MM.1S (cell line): ENCODE results near the gene HSPA12B.

Source experiments
- DNase-seq: peaks from one replicate; pipeline ENCODE4 v3.0.0-alpha.2; 2015
- H2AFZ ChIP-seq: fragments of 300-600 bp; sonication (generic); 2 replicates; pipeline ENCODE4 v1.6.0; 2016; ENCODE audit warnings: antibody characterized with exemption, low read length
- H3F3A ChIP-seq: fragments of 300-600 bp; sonication (generic); 2 replicates; pipeline ENCODE4 v1.6.1; 2016; ENCODE audit warnings: mild to moderate bottlenecking, antibody characterized with exemption, low read length, moderate library complexity, mixed read lengths; ENCODE audit not compliant: insufficient read depth
- H3K27ac ChIP-seq: fragments of 300-600 bp; sonication (generic); 2 replicates; pipeline ENCODE4 v1.5.1; 2016; ENCODE audit warnings: mild to moderate bottlenecking, low read length
- H3K27me3 ChIP-seq: fragments of 300-600 bp; sonication (generic); replicated peaks from 2 replicates; pipeline ENCODE4 v1.6.0; 2016; ENCODE audit warnings: low read length; ENCODE audit not compliant: insufficient read depth
- H3K36me3 ChIP-seq: fragments of 300-600 bp; sonication (generic); replicated peaks from 2 replicates; pipeline ENCODE4 v1.6.1; 2016; ENCODE audit warnings: mild to moderate bottlenecking, low read length, mixed read lengths; ENCODE audit not compliant: insufficient read depth
- H3K4me1 ChIP-seq: fragments of 300-600 bp; sonication (generic); 2 replicates; pipeline ENCODE4 v1.6.1; 2016; ENCODE audit warnings: low read length, mixed read lengths
- H3K4me2 ChIP-seq: fragments of 300-600 bp; sonication (generic); 2 replicates; pipeline ENCODE4 v1.6.0; 2016; ENCODE audit warnings: low read depth, low read length
- H3K4me3 ChIP-seq: fragments of 300-600 bp; sonication (generic); 2 replicates; pipeline ENCODE4 v1.5.1; 2016; ENCODE audit warnings: low read length, mixed read lengths
- H3K79me2 ChIP-seq: fragments of 300-600 bp; sonication (generic); 2 replicates; pipeline ENCODE4 v1.6.1; 2016; ENCODE audit warnings: mixed run types, low read length, mixed read lengths
- H3K9ac ChIP-seq: fragments of 300-600 bp; sonication (generic); 2 replicates; pipeline ENCODE4 v1.6.1; 2016; ENCODE audit warnings: low read length, mixed read lengths
- H3K9me2 ChIP-seq: fragments of 300-600 bp; sonication (generic); replicated peaks from 2 replicates; pipeline ENCODE4 v1.6.1; 2016; ENCODE audit warnings: mild to moderate bottlenecking, low read length, mixed read lengths; ENCODE audit not compliant: insufficient read depth
- H3K9me3 ChIP-seq: fragments of 300-600 bp; sonication (generic); replicated peaks from 2 replicates; pipeline ENCODE4 v1.6.1; 2016; ENCODE audit warnings: mild to moderate bottlenecking, low read length, mixed read lengths; ENCODE audit not compliant: insufficient read depth
- H4K20me1 ChIP-seq: fragments of 300-600 bp; sonication (generic); 2 replicates; pipeline ENCODE4 v1.6.1; 2016; ENCODE audit warnings: mild to moderate bottlenecking, low read length, moderate library complexity, mixed read lengths; ENCODE audit not compliant: insufficient read depth
- CTCF ChIP-seq: fragments of 300-600 bp; sonication (generic); IDR thresholded peaks from 2 replicates; pipeline ENCODE4 v1.5.1; 2016; ENCODE audit warnings: antibody characterized with exemption, low read length, mixed read lengths
- EZH2 ChIP-seq: fragments of 300-600 bp; sonication (generic); optimal IDR thresholded peaks from 2 replicates; pipeline ENCODE3; 2017; ENCODE audit warnings: low read depth, mild to moderate bottlenecking, antibody characterized with exemption, low read length, mixed read lengths
- EZH2phosphoT487 ChIP-seq: fragments of 300-600 bp; sonication (generic); IDR thresholded peaks from 2 replicates; pipeline ENCODE4 v1.6.1; 2018; ENCODE audit warnings: antibody characterized with exemption, low read length

Gene HSPA12B

DNA sequence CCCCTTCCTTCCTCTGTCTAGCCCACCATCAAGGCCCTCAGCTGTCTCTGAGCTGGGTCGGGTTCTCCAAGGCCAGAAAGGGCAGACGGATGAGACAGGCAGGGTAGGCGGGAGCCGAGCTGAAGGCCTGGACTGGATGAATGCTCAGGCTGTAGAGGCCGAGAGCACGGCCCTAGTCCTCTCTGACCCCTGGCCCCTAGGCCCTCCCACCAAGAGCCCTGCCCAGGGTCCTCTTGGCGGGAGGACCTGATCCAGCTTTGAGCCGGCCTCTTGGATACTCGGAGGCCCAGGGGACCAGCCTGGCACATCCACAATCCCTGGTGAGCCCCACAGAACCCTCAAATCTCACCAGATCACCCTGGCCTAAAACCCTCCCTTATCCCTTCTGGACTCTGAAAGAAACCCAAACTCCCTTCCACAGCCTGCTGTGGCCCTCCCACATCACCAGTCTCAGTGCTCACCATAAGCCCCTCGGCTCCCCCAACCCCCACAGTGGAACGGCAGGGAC is 26.9 kb downstream of the HSPA12B start:
- H3F3A ChIP-seq: no peaks in the 10 kb centered on the region
- no peak overlapping the region for H3K4me2 ChIP-seq
- H3K9ac ChIP-seq: no peak overlapping the region
- TF ChIP-seq EZH2phosphoT487 (no peak), EZH2 (no peak), CTCF (no peak)
- no peak overlapping the region for H3K27ac ChIP-seq
- no peaks in the 10 kb centered on the region for H3K27me3 ChIP-seq
- no peaks in the 10 kb centered on the region for H3K9me2 ChIP-seq
- H3K4me3 ChIP-seq: no peak overlapping the region
- no peaks in the 10 kb centered on the region for H3K4me1 ChIP-seq
- no peak for DNase-seq
- no peak overlapping the region for H2AFZ ChIP-seq
- H3K79me2 ChIP-seq: no peaks in the 10 kb centered on the region
- no peaks in the 10 kb centered on the region for H3K9me3 ChIP-seq
- H4K20me1 ChIP-seq: no peaks in the 10 kb centered on the region
- no peaks in the 10 kb centered on the region for H3K36me3 ChIP-seq

- no peak for DNase-seq
- no peak overlapping the region for H3K4me3 ChIP-seq
- no peaks in the 10 kb centered on the region for H3K79me2 ChIP-seq
- TF ChIP-seq EZH2phosphoT487 (no peak), EZH2 (no peak)
- H3K9ac ChIP-seq: no peak overlapping the region
- H3K36me3 ChIP-seq: no peaks in the 10 kb centered on the region
- no peaks in the 10 kb centered on the region for H3F3A ChIP-seq
- H3K9me2 ChIP-seq: no peaks in the 10 kb centered on the region
- H3K27ac ChIP-seq: no peak overlapping the region
- H2AFZ ChIP-seq: no peak overlapping the region
- H3K4me2 ChIP-seq: no peak overlapping the region
- H3K4me1 ChIP-seq: no peaks in the 10 kb centered on the region
- no peaks in the 10 kb centered on the region for H3K27me3 ChIP-seq
- no peaks in the 10 kb centered on the region for H3K9me3 ChIP-seq
- no peaks in the 10 kb centered on the region for H4K20me1 ChIP-seq
Measured at GRCh38 chr20:3759884-3760283, 27.4 kb downstream of the HSPA12B start.

GRCh38 chr20:3760655-3761348 is 28.3 kb downstream of the HSPA12B start:
- Histone ChIP-seq H3K4me1 (no peaks in the 10 kb centered on the region), H3K9me3 (no peaks in the 10 kb centered on the region), H3K27me3 (no peaks in the 10 kb centered on the region), H3K79me2 (0 out of 2 replicates have a peak, but pooled peaks cover 2% of the 10 kb centered on the region), H4K20me1 (no peaks in the 10 kb centered on the region), H3K27ac (no peak overlapping the region), H3K4me2 (no peak overlapping the region), H2AFZ (no peak overlapping the region), H3K36me3 (no peaks in the 10 kb centered on the region), H3K4me3 (no peak overlapping the region), H3K9me2 (no peaks in the 10 kb centered on the region), H3K9ac (no peak overlapping the region), H3F3A (no peaks in the 10 kb centered on the region)
- TF ChIP-seq CTCF (no peak), EZH2 (no peak), EZH2phosphoT487 (no peak)
- no peak for DNase-seq
